ENCODE results near the gene DCAKD.
"Not testable (repeated sequence)": the region's sequence is repeated elsewhere in the genome, so short reads cannot be mapped to it uniquely, and the experiment has no call there.

DCAKD gene

GRCh38 chr17:45061606-45062205, 10.3 kb upstream of the DCAKD start:
- no peak for DNase-seq

- peak; percentile 96 for DNase-seq
Measured at GRCh38 chr17:45060797-45061605, 9.6 kb upstream of the DCAKD start, which contains the start of gene NMT1. Gene NMT1 (plus strand): TSS chr17:45061317. CDS start chr17:45061330, 13 bp downstream.

GRCh38 chr17:45060382-45060796, 9.0 kb upstream of the DCAKD start:
- no peak for DNase-seq

- peak; percentile 17 for DNase-seq
Measured at GRCh38 chr17:45052052-45052772, 780 bp upstream of the DCAKD start.

- DNase-seq = not testable (repeated sequence)
Measured at GRCh38 chr17:45051720-45052051, 254 bp upstream of the DCAKD start.

- DNase-seq = peak; percentile 42
Measured at GRCh38 chr17:45050481-45051059, 862 bp downstream of the DCAKD start.

GRCh38 chr17:45048795-45049563, 2.5 kb downstream of the DCAKD start:
- no peak for DNase-seq

- DNase-seq = no peak
Measured at GRCh38 chr17:45046537-45047125, 4.8 kb downstream of the DCAKD start.

GRCh38 chr17:45043813-45044540, 7.5 kb downstream of the DCAKD start:
- no peak for DNase-seq

- DNase-seq = no peak
Measured at GRCh38 chr17:45042346-45043120, 8.9 kb downstream of the DCAKD start.

GRCh38 chr17:45040459-45040858, 11.0 kb downstream of the DCAKD start:
- DNase-seq = no peak

GRCh38 chr17:45038728-45039634, 12.5 kb downstream of the DCAKD start:
- DNase-seq = no peak

GRCh38 chr17:45036691-45037090, 14.7 kb downstream of the DCAKD start:
- no peak for DNase-seq

- no peak for DNase-seq
Measured at GRCh38 chr17:45035848-45036247, 15.6 kb downstream of the DCAKD start.

GRCh38 chr17:45034599-45034998, 16.8 kb downstream of the DCAKD start:
- DNase-seq = no peak

- no peak for DNase-seq
Measured at GRCh38 chr17:45032174-45032541, 19.3 kb downstream of the DCAKD start.

- no peak for DNase-seq
Measured at GRCh38 chr17:45031231-45032173, 19.9 kb downstream of the DCAKD start.

GRCh38 chr17:45030733-45031132, 20.7 kb downstream of the DCAKD start:
- no peak for DNase-seq

Measured in activated naive CD4-positive, alpha-beta T cell treated with anti-CD3 and anti-CD28 coated beads, Interleukin-2, amount 50 U/mL, for 16 hours (primary cell).